Loucy (cell line): ENCODE data around the gene RPL28.

Source experiments
- H2AFZ ChIP-seq: fragments of 200-600 bp; sonication (generic); 2 replicates; pipeline ENCODE4 v1.6.0; 2016; ENCODE audit warnings: antibody characterized with exemption, mild to moderate bottlenecking, low read length, moderate library complexity
- H3F3A ChIP-seq: fragments of 200-600 bp; 2 replicates; pipeline ENCODE4 v1.6.0; 2016; ENCODE audit warnings: antibody characterized with exemption, low read depth, mild to moderate bottlenecking
- H3K27me3 ChIP-seq: fragments of 200-600 bp; sonication (generic); 2 replicates; pipeline ENCODE4 v1.6.1; 2014; ENCODE audit warnings: low read length, mild to moderate bottlenecking; ENCODE audit not compliant: insufficient read depth, poor library complexity, severe bottlenecking
- H3K36me3 ChIP-seq: fragments of 200-600 bp; sonication (generic); 2 replicates; pipeline ENCODE4 v1.6.1; 2016; ENCODE audit warnings: low read length; ENCODE audit not compliant: insufficient read depth
- H3K4me1 ChIP-seq: fragments of 200-600 bp; sonication (generic); 2 replicates; pipeline ENCODE4 v1.5.1; 2014; ENCODE audit warnings: low read length, mild to moderate bottlenecking; ENCODE audit not compliant: insufficient read depth, poor library complexity, severe bottlenecking
- H3K4me2 ChIP-seq: fragments of 200-600 bp; sonication (generic); 2 replicates; pipeline ENCODE4 v1.6.0; 2014; ENCODE audit warnings: antibody characterized with exemption, low read length, low read depth, mild to moderate bottlenecking; ENCODE audit not compliant: poor library complexity, severe bottlenecking
- H3K4me3 ChIP-seq: fragments of 200-600 bp; sonication (generic); 2 replicates; pipeline ENCODE4 v1.5.1; 2014; ENCODE audit warnings: low read length, mild to moderate bottlenecking, mixed read lengths; ENCODE audit not compliant: poor library complexity, severe bottlenecking
- H3K79me2 ChIP-seq: fragments of 200-600 bp; sonication (generic); 2 replicates; pipeline ENCODE4 v1.6.1; 2014; ENCODE audit warnings: low read length; ENCODE audit not compliant: insufficient read depth
- H3K9ac ChIP-seq: fragments of 200-600 bp; sonication (generic); 2 replicates; pipeline ENCODE4 v1.6.0; 2014; ENCODE audit warnings: mild to moderate bottlenecking, low read depth, low read length, moderate library complexity; ENCODE audit not compliant: poor library complexity, severe bottlenecking
- H3K9me2 ChIP-seq: fragments of 200-600 bp; sonication (generic); replicated peaks from 2 replicates; pipeline ENCODE4 v1.6.1; 2016; ENCODE audit warnings: low read depth, low read length, mixed read lengths
- H3K9me3 ChIP-seq: fragments of 200-600 bp; sonication (generic); 2 replicates; pipeline ENCODE4 v1.6.1; 2014; ENCODE audit warnings: mild to moderate bottlenecking, antibody characterized with exemption, low read length, low read depth; ENCODE audit not compliant: insufficient read depth
- H4K20me1 ChIP-seq: fragments of 200-600 bp; sonication (generic); 2 replicates; pipeline ENCODE4 v1.6.0; 2014; ENCODE audit warnings: antibody characterized with exemption, low read length, mild to moderate bottlenecking; ENCODE audit not compliant: insufficient read depth, poor library complexity, severe bottlenecking
- EZH2phosphoT487 ChIP-seq: fragments of 200-600 bp; IDR thresholded peaks from 2 replicates; pipeline ENCODE4 v1.6.1; 2018; ENCODE audit warnings: antibody characterized with exemption, mild to moderate bottlenecking, moderate library complexity, borderline replicate concordance
- TF ChIP-seq, protein P1 (sequence below): fragments of 200-600 bp; sonication (generic); conservative IDR thresholded peaks from 2 replicates; pipeline ENCODE4 v1.5.1; 2014; ENCODE audit warnings: mild to moderate bottlenecking, antibody characterized with exemption, low read length

Gene RPL28

DNA sequence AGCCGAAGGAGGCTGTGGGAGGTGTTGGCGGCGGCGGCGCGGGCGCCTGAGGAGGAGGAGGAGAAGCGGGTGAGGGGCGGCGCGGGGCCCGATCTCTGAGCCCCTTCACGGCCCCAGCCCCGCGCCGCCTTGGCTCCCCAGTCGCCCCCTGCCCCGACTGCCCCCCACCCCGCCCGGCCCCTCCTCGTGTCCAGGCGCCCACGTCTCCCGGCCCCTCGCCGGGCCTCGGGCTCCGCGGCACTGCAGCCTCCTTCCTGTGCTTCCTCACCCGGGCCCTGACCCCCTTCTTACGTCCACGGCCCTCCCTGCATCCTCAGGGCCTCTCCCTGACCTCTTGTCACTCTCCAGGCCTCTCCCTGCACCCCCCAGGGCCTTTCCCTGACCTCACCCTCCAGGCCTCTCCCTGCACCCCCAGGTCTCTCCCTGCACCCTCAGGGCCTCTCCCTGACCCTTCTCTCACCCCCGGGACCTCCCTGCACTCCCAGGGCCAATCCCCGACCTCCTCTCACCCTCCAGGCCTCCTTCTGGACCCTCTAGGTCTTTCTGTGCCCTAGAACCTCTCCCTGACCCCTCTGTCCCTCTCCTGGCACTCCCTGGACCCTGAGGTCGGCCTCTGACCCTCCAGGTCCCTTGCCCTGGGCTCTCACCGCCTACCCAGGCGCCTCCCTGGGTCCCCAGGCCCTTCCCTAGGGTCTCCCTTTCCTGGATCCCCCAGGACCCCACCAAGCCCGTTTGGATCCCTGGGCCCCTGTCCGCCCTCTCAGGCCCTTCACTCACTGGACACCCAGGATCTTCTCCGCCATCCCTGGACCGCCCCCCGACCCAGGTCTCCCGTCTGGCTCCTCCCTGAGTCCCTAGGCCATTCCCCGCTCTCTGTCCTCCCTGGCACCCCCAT is 45.6 kb upstream of the RPL28 start:
- Histone ChIP-seq H3K4me3 (peak overlapping the region; percentile 99), H3K4me2 (peak overlapping the region; percentile 95), H3K79me2 (peaks cover 29% of the 10 kb centered on the region), H3K9me2 (no peaks in the 10 kb centered on the region), H3K36me3 (no peaks in the 10 kb centered on the region), H2AFZ (no peak overlapping the region), H4K20me1 (peaks cover 25% of the 10 kb centered on the region), H3K9me3 (no peaks in the 10 kb centered on the region), H3K9ac (peak overlapping the region; percentile 99), H3K27me3 (no peaks in the 10 kb centered on the region), H3K4me1 (peaks cover 29% of the 10 kb centered on the region), H3F3A (no peaks in the 10 kb centered on the region)
- TF ChIP-seq, protein P1, sequence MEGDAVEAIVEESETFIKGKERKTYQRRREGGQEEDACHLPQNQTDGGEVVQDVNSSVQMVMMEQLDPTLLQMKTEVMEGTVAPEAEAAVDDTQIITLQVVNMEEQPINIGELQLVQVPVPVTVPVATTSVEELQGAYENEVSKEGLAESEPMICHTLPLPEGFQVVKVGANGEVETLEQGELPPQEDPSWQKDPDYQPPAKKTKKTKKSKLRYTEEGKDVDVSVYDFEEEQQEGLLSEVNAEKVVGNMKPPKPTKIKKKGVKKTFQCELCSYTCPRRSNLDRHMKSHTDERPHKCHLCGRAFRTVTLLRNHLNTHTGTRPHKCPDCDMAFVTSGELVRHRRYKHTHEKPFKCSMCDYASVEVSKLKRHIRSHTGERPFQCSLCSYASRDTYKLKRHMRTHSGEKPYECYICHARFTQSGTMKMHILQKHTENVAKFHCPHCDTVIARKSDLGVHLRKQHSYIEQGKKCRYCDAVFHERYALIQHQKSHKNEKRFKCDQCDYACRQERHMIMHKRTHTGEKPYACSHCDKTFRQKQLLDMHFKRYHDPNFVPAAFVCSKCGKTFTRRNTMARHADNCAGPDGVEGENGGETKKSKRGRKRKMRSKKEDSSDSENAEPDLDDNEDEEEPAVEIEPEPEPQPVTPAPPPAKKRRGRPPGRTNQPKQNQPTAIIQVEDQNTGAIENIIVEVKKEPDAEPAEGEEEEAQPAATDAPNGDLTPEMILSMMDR = no peak
- no peak for TF ChIP-seq EZH2phosphoT487

DNA sequence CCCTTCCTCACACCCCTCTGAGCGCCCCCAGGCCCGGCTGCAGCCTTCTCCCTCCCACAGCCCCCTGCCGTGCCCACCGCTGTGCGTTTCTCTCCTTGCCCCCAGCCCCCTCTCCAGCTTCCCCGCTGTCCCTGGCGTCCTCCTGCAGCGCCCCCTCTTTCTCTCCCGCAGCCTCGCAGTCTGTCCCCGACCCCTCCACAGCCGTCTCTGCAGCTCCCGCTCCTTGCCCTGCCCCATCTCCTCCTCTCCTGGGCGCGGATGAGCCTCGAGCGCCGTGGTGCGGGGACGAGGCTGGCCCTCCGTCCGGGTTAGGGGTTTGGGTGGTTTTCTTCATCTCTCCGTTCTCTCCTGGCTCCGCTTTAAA is 45.0 kb upstream of the RPL28 start:
- H4K20me1 ChIP-seq = peaks cover 25% of the 10 kb centered on the region
- H3K4me2 ChIP-seq = peak overlapping the region; percentile 95
- no peaks in the 10 kb centered on the region for H3K9me2 ChIP-seq
- H3K4me1 ChIP-seq = peaks cover 29% of the 10 kb centered on the region
- TF ChIP-seq, protein P1 = peak; percentile 53
- no peak for TF ChIP-seq EZH2phosphoT487
- no peak overlapping the region for H2AFZ ChIP-seq
- H3K27me3 ChIP-seq = no peaks in the 10 kb centered on the region
- peak overlapping the region; percentile 99 for H3K4me3 ChIP-seq
- no peaks in the 10 kb centered on the region for H3K9me3 ChIP-seq
- H3K79me2 ChIP-seq = peaks cover 29% of the 10 kb centered on the region
- peak overlapping the region; percentile 99 for H3K9ac ChIP-seq
- no peaks in the 10 kb centered on the region for H3K36me3 ChIP-seq
- H3F3A ChIP-seq = no peaks in the 10 kb centered on the region

DNA sequence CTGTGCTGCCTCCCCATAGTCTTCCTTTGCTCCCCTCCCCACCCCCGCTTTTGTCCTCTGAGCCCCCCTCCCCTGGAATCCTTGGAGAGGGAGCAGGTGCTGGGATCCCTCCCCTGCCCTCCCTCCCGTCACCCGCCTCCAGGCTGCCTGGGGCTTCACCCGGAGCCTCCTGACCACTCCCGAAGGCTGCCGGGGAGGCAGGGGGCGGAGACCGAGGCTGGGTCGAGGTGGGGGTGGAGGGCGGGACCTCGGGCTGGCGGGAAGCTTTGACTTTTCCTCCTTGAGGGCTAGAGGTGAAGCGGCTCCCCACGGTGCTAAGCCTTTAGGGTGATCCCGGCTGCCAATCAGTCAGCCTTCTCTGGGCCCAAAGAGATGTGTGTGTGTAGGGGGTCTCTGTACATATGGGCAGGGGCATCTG is 44.6 kb upstream of the RPL28 start:
- Histone ChIP-seq H3K9ac (peak overlapping the region; percentile 99), H3K36me3 (no peaks in the 10 kb centered on the region), H3K79me2 (peaks cover 29% of the 10 kb centered on the region)

More for the DNA sequence above, 44.6 kb upstream of the RPL28 start:
- peaks cover 25% of the 10 kb centered on the region for H4K20me1 ChIP-seq
- no peaks in the 10 kb centered on the region for H3F3A ChIP-seq
- H2AFZ ChIP-seq = no peak overlapping the region
- no peaks in the 10 kb centered on the region for H3K9me3 ChIP-seq
- H3K4me3 ChIP-seq = peak overlapping the region; percentile 99
- peaks cover 29% of the 10 kb centered on the region for H3K4me1 ChIP-seq
- H3K9me2 ChIP-seq = no peaks in the 10 kb centered on the region
- H3K4me2 ChIP-seq = peak overlapping the region; percentile 95
- H3K27me3 ChIP-seq = no peaks in the 10 kb centered on the region
- no peak for TF ChIP-seq EZH2phosphoT487
- TF ChIP-seq, protein P1 = no peak
